Measurements from ENCODE around the gene AHNAK2.
A peak's percentile ranks its signal among the peaks of the same experiment; 100 is the strongest.

Gene AHNAK2

DNA sequence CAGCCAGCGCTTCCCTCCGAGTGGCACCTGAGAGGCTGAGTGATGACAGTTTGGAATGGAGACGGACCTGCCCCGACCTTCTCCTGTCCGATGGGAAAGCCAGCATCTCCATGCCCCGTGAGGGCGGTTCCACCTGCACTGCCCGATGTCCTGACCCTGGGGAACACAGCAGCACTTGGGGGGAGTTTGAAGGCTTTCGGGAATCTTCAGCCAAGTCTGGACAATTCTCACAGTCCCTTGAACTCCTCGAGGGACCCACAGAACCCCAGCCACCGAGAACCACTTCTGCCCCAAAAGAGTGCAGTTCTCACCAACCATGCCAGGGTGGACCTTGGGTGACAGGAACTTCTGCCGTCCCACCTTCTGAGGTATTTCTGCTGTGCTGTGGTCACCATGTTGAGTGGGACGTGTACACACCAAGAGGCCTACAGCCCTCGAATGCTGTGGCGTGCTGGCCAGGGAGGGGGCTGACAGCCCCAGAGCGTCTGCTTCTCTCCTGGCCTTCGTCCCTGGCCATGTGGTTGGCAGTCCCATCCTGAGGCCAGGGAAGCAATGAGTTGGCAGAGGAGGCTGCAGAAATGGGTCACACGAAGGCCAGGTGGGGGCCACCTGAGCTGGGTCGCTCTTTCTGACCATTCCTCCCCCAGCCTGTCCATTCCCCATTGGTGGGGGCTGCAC, 8.5 kb upstream of the AHNAK2 start:
- DNase-seq (ENCODE audit: low read depth): no peak

DNA sequence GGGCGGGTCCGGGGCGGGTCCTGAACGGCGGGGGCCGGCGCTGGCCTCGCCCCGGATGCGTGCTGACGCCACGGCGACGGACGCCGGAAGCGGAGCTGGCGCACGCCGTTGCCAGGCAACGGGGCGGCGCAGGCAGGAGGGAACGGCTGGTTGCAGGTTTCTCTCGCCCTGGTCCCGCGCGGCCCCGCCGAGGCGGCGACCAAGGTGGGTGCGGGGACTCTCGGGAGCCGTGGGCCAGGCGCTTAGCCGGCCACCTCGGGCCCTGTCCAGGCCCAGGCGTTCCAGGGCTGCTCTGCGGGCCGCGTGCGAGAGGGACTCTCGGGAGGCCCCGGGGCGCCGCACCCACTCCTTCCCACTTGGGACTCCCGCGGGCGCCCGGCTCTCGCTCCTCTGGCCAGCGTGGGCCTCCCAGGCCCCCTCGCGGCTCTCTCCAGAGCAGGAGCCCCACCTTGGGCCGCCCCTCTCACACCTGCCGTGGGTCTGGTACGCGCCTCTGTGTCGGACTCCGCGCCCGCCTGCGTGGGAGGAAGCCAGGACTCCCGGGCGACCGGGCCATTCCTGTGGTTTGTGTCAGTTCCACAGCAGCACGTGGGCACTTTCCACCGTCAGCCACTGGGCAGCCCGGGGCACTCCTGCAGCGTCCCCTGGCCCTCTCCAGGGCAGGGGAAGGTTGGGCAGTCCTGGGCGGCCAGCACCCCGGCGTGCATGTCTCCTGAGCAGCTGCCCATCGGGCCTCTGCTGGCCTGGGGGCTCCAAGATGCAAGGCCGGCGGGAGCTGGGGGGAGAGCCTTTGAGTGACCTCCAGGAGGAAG, 7.7 kb upstream of the AHNAK2 start, which contains the start of gene CLBA1:
Gene CLBA1, plus strand, starts transcription at position 114 of the 812 bp plus-strand sequence. Its CDS starts 644 bp downstream, at position 758.
- peak; percentile 84 for DNase-seq (ENCODE audit: low read depth)

DNA sequence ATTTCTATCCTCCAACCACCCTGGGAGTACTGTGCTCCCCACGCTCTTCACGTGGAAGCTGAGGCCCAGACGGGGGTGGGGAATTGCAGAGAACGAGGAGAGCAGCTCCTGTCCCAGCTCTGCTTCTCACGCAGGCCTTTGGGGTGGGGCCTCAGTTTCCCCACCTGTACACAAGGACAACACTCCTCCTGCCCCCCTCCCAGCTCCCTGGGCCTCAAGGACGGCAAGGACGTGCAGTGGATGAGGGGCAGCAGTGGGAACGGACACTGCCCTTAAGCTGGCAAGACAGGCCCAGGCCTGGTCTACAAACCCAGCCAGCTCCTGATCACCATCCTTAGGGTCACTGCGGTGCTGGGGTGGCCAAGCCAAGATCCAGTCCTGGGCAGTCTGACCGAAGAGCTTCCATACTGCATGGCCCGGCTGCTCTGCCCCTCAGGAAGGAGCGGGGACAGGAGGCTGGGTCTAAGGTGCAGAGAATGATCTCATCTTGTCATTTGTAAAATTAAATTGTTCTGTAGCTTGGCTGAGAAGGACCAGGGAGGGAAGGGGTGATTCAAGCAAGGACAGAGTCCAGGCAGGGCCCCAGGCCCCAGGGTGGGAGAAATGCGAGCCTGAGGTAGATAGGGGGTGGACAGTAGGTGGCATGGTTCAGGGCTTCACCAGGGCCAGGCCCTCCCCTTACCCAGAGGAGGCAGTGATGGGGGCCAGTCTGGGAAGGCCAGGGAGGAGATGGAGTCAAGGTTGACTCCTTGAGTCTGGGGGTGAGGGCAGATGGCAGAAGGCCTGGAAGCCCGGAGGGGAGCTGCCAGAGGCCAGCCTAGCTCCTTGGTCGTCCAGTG, 6.1 kb upstream of the AHNAK2 start:
- no peak for DNase-seq (ENCODE audit: low read depth)

DNA sequence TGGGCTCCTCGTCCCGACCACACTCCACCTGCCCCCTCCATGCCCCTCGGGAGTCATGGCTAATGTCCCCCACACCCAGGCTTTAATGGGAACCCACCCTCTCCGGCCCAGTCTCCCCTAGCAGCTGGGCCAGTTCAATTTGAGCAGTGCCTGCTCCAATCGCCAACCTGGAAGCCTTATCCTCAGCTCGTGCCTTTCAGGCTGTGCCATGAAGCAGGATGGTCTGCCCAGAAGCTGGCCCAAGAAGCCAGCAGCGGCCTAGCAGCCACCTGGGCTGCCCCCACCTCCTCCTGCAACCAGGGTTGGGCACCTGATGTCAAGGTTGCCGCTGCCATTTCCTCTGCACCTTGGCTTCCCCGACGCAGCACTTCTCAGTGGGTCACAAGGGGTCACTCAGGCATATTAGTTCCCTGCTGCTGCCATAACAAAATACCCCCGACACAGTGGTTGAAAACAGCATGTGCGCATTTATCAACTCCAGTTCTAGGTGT, 5.1 kb upstream of the AHNAK2 start:
- no peak for DNase-seq (ENCODE audit: low read depth)

DNA sequence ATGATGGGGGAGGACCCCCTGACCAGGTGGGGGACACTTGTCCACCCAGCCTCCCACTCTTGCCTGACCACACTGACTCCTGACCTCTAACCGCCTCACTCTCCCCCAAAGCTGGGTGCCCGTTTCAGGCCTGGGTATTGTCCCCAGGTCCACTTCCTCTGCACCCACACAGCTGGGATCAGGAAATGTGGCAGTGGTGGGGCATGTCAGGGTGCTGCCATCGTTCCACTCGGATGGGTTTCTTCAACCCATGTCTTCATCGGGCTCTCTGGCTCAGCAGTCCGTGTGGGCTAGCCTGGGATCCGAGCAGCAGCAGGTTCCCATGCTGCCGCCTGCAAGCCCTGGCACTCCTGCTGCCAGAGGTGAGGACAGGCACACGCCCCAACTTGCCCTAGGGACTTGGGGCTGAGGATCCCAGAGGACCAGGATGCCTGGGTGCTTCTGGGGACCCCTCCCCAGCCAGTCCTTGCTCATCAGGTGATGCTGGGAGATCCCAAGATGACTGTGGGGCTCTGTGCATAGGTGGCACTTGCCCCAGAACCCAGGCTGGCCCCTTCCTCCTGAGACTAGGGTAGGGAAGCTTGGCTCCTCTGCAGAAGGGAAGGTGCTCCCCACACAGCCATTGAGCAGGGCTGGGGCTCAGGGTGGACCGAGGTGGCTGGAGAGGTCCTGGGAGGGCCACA, 4.5 kb upstream of the AHNAK2 start:
- DNase-seq (ENCODE audit: low read depth): no peak

DNA sequence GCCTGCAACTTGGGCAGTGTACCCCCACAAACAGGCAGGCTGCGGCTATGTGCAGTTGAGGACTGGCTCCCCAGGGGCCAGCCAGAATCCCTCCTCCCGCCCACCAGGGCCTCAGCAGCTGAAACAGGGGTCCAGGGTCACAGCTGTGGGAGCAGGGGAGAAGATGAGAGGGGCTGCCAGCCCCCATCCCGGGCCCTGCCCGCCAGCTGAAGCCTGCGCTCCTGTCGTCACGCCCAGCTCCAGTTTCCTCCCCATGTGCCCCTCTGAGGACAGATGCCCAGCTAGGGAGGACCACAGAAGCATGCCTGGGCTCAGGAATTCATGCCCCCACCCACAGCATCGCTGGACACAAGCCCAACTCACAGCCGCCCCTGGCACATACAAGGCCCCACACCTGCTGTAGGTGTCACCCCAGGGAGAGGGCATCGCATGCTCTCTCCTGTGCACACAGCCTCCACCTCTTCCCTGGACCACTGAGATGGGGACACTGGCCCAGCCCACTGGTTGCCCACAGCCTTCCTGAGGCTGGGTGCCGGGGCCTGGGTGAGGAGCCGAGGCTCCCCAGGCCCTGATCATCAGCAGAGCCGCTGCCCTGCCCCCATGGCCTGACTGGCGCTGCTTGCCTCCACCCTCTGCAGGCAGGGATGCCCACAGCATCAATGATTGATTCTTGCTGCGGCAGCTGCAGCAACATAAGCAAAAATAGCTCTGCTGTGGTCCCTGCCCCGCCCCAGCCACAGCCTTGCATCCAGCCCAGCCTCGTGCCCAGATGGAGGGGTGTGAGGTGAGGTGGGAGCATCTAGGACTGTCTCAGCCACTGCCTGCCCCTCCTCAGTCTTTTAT, 3.7 kb upstream of the AHNAK2 start:
- no peak for DNase-seq (ENCODE audit: low read depth)

DNA sequence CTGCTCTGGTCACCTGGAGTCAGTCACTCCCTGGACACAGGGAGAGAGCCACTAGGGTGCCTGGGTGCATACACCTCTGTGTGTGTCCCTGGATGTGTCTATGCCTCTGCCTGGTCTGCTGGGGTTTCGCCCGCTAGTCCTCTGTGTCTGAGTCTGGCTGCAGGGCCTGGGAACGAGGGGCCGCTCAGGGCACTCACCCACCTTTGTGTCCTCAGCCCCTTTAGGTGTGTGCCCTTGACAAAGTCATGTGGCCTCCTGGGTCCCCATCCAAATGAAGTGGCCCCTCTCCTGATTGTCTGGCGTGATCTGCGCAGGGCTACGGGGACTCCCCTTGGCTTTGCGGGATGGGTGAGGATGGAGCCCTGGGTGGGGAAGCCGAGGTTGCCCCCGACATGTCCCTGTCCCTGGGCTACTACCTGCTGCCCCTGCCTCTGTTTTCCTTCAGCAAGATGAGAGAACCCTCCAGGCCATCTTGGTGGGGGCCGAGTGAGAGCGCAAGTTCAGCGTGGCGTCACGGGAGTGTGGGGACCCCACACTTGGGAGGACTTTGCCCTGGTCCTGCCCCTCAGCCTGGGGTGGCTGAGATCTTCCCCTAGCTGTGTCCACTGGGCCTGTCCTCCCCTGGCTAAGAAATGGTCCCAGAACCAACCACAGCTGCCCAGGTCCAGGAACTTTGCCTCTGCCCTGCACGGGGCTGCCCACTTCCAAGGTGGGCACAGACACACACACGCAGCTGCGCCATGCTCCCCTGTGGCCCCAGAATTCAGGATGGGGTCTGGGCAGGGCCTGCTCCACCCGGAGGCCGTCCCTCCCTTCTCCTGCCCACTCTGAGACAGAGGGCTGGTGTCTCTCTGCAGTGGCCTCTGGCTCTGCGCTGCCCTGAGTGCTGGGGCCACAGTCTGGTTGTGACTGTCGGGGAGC, 2.7 kb upstream of the AHNAK2 start:
- no peak for DNase-seq (ENCODE audit: low read depth)

DNA sequence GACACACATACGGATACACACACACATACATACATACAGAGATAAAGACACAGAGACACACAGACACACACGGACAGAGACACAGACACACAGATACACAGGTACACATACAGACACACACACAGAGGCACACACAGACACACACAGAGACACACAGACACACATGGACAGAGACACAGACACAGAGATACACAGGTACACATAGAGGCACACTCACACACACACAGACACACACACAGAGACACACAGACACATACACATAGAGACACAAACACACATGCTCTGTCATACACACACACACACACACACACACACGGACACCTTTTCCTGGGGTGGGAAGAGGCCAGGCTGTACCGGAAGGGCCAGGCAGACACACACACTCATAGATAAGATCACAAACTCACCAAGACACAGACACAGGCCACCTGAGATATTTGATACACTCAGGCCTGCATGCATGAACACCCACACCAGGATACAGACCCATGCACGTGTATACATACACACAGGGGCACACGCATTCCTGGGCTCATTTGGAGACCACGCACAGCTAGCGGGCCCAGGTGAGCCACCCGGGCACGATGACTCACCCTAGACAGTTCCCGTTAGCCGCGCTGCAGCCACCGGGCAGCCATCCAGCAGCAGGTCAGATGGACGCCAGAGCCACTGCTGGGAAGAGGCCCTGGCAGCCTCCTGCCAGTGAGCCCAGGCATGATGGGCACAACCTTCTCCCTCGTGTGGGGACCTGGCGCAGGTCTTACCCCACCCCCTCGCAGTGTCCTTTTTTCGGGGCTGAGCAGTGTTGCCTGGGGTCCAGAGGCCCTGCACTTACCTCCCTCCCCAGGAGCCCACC, 1.8 kb upstream of the AHNAK2 start:
- DNase-seq (ENCODE audit: low read depth): no peak

DNA sequence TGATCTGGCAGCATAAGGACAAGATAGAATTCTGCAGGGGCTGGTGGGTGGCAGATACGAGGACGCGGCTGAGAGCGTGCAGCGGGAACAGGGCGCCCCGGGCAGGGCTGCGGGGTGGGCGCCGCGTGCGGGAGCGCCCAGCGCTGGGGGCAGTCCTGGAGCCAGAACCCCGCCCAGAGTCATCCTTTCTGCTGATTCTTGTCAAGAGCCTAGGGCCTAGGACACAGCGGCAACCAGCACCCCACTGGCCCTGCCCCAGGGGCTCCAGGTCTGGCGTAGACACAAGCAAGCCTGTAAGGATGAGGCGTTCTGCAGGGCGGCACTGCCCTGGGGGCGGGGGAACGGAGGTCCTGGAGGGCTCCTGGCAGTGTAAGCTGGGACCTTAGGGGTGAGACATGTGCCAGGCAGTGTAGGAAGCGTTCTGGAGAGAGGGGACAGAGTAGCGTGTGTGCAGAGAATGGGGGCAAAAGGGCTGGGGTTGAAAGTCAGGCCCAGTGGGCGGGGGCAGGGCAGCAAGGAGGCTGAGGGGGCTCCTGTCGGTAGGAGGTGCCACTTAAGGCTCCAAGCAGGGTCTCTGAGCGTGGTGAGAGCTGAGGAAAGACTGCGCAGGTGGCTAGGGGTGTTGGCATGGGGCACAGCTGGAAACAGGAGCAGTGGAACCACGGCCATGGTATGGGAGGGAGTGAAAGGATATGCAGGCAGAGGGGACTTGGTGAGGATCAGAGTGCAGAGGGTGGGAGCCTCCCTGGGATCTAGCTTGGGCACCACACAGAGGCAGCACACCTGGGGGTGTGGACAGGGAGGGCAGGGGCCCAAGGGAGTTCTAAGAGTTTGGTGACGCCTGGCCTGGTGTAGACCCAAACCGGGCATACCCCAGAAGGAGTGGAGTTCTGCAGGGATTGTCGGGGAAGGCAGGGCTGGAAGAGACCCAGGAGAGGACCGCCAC, 845 bp upstream of the AHNAK2 start:
- DNase-seq (ENCODE audit: low read depth): no peak

DNA sequence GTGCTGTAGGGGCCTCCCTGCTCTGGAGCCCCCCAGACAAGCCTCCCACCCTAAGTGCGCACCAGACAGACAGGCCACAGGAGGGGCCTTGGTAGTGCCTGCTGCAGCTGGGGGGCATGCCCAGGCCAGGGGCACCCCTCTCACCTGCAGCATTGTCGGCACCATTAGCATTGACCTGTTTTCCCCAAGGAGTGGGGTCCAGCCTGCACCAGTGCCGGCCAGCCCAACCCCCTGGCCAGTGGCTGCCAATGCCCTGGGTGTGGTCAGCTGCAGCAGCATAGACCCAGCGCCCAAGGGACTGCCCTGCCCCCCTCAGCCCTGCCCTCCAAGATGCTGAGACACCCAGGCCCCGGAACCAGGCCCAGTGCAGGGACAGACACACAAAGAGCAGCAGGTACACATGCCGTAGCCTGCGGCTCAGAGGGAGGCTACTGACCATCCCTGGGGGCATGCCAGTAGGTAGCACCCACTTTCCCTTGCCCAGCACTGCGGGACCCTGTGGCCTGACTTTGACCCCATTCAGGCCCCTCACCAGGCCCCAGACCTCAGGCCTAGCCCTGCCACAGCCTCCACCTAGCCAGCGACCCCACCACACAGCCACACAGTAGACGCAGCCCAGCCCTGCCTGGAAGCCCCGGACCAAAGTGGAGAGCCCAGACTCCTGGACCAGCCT, 1.0 kb downstream of the AHNAK2 start:
- DNase-seq (ENCODE audit: low read depth): no peak

DNA sequence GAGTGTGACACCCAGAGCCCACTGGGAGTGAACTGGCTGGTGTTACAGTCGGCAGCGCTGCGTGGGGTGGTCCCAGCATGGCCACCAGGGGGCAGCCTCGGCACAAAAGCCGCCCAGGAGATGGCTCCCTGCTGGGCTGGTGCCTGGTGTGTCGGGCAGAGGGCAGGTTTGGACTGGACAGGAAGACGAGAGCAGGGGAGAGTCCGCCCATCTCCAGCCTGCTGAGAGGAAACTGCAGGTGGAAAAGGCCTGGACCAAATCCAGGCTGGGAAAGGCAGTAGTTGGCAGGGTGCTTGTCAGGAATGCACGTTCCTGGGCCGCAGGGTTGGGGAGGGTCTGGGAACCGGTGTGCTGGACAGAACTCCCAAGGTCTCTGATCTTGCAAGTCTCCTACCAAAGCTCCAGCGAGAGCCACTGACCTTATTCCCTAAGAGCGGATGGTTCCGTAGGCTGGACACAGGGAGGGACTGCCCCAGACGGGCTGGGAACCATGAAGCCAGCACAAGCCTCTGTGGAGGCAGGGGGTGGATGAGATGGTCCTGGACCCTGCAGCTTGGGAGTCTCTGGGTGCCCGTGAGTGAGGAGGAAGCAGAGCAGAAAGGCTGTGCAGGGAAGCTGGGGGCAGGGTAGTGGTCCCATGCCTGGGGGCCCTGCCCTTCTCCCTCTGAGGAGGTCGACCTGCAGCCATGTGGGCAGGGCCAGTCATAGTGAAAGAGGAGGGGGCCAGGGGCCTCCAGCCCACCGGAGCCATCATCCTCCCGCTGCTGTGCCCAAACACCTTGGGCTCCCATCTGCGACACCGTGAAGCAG, 1.8 kb downstream of the AHNAK2 start:
- DNase-seq (ENCODE audit: low read depth): peak; percentile 81

DNA sequence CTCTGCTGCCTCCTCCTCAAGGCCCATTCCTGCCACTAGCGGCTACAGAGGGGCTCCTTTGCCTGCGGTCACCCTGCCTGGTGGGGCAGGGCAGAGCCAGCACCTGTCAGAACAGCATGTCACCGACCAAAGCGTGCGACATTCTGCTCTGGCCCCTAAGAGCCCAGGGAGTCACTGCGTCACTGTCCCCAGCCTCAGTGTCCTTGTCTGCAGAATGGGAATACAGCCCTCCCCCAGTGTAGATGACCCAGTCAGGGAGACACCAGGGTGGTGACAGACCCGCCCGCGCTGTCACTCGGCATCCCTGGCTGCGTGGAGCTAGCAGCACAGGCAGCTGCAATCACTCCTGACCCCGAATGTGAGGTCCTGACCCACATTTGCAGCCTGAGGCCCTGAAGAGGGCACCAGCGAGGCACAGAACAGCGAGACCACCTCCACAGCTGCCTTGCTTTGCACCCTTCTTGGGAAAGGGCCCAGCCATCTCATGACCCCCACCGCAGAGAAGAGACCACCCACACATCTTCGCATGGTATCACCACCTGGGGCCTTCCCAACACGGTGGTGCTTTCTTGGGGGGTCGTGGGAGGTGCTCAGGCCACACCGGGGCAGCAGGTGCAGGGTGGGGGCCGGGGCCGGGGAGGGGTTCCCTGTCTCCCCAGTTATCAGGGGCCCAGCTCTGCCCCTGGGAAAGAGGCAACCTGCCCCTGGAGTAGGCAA, 2.5 kb downstream of the AHNAK2 start:
- no peak for DNase-seq (ENCODE audit: low read depth)

DNA sequence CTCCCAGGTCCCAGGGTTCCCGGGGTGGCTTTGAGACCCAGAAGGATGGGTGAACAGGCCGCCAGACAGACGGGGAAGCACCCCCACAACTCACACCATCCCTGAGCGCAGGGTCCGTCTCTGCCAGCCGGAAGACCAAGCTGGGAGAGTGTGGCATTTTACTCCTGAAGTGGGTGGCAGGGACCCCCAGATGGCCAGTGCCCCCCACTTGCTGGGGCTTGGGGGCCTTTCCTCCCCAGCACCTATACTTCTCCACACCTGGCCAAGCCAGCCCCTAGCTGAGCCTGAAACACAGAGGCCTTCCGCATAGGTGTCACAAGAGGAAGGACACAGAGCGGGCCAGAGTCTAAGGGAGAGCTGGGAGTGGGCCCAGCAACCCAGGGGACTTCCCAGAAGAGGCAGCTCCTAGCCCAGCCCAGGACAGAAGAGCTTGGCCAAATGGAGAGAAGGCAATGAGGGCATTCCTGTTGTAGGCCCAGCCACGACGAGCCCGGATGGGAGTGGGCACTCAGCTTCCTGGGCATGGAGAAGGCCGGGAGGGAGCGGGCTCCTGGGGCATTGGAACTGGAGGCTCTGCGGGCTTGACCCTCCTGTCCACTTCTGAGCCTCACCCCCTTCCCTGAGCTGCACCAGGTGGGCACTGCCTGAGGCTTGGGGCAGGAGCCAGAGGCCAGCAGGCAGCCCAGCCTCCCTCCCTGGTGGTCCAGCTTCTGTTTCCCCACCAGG, 3.3 kb downstream of the AHNAK2 start:
- no peak for DNase-seq (ENCODE audit: low read depth)

DNA sequence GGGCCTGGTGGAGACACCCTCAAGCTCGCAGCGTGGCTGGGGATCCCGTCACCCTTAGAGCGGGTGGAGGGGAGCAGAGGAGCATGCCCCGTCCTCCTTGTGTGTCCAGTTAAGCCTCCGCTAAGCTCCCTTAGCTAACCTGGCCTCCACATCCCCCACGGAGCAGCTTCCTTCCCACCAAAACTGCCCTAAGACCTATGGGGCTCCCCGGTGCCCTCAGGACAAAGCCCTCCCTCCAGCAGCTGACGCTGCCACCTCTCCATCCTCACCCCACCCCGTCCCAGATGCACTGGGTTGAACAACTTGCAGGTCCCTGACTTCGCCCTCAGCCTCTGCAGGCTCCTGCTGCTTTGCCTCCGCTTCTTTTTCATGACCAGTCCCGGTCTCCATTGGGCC, 4.0 kb downstream of the AHNAK2 start:
- DNase-seq (ENCODE audit: low read depth): no peak

All from activated T-cell treated with anti-CD3 and anti-CD28 coated beads for 24 hours (primary cell).